GM23248 (cell line): Measurements from ENCODE around the gene OPRPN.

Experiments
- EZH2 ChIP-seq: fragments of 200-600 bp; sonication (generic); IDR thresholded peaks from 2 replicates; pipeline ENCODE4 v1.6.1; 2018; ENCODE audit warnings: antibody characterized with exemption, mild to moderate bottlenecking; ENCODE audit not compliant: insufficient read depth, poor library complexity, severe bottlenecking
- EZH2phosphoT487 ChIP-seq: fragments of 200-600 bp; sonication (generic); IDR thresholded peaks from 2 replicates; pipeline ENCODE4 v1.6.1; 2018; ENCODE audit warnings: antibody characterized with exemption, moderate library complexity, mild to moderate bottlenecking, low read depth; ENCODE audit not compliant: insufficient read depth

DNA sequence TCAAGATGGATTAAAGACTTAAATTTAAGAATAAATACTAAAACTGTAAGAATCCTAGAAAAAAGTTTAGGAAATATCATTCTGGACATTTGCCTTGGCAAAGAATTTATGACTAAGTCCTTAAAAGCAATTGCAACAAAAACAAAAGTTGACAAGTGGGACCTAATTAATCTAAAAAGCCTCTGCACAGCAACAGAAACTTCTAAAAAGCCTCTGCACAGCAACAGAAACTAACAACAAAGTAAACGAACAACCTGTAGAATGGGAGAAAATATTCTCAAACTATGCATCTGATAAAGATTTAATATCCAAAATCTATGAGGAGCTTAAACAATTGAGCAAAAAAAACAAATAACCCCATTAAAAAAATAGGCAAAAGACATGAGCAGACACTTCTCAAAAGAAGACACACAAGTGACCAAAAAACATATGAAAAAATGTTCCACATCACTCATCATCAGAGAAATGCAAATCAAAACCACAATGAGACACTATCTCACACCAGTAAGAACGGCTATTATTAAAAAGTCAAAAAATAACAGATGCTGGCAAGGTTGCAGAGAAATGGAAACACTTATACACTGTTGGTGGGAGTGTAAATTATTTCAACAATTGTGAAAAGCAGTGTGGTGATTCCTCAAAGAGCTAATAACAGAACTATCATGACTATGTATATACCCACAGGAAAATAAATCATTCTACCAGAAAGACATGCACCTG lies 5.5 kb upstream of the OPRPN start:
- TF ChIP-seq EZH2 (no peak), EZH2phosphoT487 (no peak)
